ENCODE data around the gene NPDC1.
"Not testable (repeated sequence)": the region's sequence is repeated elsewhere in the genome, so short reads cannot be mapped to it uniquely, and the experiment has no call there.

The NPDC1 gene

GRCh38 chr9:137041124-137041523 is 4.9 kb downstream of the NPDC1 start:
- no peak for DNase-seq (ENCODE audit: low read depth in 1 of 2, low spot score in 1 of 2)

GRCh38 chr9:137040568-137040967 is 5.4 kb downstream of the NPDC1 start:
- DNase-seq (ENCODE audit: low read depth in 1 of 2, low spot score in 1 of 2) = no peak

DNA sequence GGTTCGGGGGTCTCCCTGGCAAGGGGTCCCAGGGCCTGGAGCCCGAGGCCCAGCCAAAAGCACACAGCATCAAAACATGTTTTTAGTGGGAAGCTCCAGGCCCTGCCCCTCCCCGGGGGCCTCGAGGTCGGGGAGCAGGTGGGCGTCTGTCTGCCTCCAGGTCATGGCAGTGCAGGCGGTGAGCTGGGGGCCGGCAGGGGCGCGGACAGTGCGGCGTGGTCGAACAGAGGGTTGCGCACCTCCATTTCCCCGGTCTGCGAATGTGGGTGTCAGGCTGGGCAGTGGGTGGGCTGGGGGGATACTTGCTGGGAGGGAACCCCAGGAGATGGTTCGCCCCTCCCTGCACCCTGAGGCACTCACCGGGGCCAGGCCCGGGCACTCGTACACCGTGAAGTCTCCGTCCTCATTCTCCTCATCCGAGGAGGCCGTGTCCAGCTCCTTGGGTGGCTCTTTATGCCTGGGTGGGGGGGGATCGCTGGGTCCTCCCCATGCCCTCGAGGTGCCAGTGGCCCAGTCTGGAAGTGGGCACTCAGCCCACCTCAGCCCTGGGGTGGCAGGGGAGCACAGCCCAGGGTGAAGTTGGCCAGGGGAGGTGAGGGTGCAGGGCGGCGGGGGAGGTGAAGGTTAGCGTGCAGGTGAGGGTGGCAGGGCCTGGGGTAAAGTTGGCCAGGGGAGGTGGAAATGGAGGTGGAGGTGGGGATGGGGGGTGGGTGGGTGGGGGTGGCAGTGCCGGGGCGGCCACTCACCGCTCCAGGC is 6.2 kb downstream of the NPDC1 start:
- DNase-seq (ENCODE audit: low read depth in 1 of 2, low spot score in 1 of 2) = no peak

- DNase-seq (ENCODE audit: low read depth in 1 of 2, low spot score in 1 of 2) = no peak
Observed at GRCh38 chr9:137038916-137039315, 7.1 kb downstream of the NPDC1 start.

DNA sequence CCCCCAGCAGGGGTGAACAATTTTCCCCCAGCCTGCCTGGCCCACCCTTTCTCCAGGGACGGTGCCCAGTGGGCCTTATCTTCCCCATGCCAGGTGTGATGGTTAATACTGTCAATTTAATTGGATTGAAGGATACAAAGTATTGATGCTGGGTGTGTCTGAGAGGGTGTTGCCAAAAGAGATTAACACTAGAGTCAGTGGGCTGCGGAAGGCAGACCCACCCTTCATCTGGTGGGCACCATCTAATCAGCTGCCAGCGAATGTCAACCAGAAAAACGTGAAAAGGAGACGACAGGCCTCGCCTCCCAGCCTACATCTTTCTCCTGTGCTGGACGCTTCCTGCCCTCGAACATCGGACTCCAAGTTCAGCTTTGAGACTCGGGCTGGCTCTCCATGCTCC is 8.5 kb downstream of the NPDC1 start:
- no peak for DNase-seq (ENCODE audit: low read depth in 1 of 2, low spot score in 1 of 2)

- no peak for DNase-seq (ENCODE audit: low read depth in 1 of 2, low spot score in 1 of 2)
Observed at GRCh38 chr9:137037035-137037434, 8.9 kb downstream of the NPDC1 start.

- no peak for DNase-seq (ENCODE audit: low read depth in 1 of 2, low spot score in 1 of 2)
Observed at GRCh38 chr9:137035937-137036336, 10.0 kb downstream of the NPDC1 start.

- DNase-seq (ENCODE audit: low read depth in 1 of 2, low spot score in 1 of 2) = no peak
Observed at GRCh38 chr9:137035507-137035834, 10.5 kb downstream of the NPDC1 start.

DNA sequence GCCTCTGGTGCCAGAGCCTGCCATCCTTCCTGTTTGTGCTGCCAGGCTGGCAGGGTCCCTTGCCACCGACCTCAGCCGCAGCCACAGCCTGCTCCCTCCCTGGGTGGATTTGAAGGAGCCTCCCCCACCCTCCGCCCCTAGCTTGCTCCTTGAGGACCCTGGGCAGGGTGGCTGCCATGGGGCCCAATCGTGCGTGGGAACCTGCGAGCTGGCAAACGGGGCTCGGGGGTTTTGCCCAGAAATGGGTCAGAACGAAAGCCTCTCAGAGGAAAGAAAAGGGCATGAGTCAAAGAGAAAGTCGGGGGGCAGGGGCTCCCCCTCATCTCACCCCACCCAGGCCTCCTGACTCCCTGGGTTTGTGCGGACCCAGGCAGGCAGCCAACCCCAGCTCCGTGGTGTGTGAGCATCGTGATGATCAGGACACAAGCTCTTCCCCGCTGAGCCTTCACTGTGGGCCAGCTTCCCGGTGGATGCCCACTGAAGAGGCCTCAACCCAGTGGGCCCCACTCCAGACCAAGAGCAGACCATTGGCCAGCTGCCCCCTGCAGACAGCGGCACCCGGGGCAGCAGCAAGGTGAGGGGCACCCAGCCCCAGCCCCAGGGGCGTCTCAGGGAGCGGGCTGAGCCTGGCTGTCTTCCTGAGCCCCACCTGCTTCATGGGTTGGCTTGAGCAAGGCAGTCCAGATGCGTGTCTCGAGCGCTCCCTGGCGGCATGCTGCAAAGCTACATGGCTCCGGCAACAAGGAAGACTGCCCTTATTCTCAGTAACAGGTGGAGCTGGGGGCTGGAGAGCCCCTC is 11.1 kb downstream of the NPDC1 start:
- DNase-seq (ENCODE audit: low read depth in 1 of 2, low spot score in 1 of 2) = peak; percentile 77 to 83

- DNase-seq (ENCODE audit: low read depth in 1 of 2, low spot score in 1 of 2) = no peak
Observed at GRCh38 chr9:137034039-137034708, 11.8 kb downstream of the NPDC1 start.

DNA sequence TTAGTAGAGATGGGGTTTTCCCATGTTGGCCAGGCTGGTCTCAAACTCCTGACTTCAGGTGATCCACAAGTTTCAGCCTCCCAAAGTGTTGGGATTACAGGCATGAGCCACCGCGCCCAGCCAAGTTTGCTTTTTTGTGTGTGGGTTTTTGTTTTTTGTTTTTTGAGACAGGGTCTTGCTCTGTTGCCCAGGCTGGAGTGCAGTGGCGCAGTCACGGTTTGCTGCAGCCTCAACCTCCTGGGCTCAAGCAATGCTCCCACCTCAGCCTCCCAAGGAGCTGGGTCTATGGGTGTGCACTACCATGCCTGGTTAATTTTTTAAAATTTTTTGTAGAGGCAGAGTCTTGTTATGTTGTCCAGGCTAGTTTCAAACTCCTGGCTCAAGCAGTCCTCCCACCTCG is 12.5 kb downstream of the NPDC1 start:
- DNase-seq (ENCODE audit: low read depth in 1 of 2, low spot score in 1 of 2) = not testable (repeated sequence)

DNA sequence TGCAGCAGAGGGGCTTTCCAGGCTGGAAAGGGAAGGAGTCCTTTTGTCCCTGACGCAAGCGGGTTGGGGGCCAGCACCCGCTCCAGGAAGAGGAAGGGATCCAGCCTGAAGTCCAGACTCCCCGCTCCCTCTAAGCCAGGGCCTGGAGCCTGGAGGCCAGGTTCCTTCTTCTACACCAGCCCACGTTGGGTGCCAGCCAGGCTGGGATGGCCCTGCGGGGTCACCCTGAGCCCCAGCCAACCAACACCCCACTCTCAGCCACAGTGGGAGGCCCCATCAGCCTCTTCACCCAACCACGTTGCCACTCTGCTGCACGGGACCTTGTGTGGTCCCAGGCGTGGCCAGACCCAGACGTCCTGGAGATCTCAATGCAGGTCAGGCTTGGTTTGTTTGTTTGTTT is 13.1 kb downstream of the NPDC1 start:
- no peak for DNase-seq (ENCODE audit: low read depth in 1 of 2, low spot score in 1 of 2)

DNA sequence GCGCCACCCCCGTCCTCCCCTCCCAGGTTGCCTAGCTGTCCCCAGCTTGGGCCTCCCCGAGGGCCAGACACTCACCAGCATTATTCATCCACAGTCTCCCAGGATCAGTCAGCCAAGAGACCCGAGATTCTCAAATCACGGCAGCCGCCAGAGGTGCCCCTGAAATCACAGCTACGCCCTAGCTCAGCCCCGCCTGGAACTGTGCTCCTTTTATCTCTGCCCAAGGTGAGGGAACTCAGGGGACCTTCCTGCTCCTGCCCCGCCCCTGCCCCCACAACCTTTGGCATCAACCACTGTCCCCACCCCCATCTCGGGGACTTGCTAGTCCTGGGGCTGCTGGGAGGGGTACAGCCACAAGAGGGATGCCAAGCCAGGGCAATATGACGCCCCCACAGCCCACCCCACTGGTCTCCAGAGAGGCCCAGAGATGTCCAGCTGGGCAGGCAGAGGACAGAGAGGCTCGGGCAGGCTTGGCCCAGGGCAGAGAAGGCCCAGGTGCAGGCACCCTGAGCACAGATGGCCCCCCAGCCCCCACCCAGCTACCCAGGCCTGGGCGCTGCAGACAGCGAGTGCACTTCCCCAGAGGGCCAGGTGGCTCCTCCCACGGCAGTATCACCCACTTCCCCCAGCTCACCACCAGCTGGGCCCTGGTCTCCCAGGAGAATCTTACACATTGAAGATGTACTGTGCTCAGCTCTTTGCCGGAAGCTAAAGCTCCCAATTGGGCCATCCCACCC is 13.9 kb downstream of the NPDC1 start, which contains the start of gene FUT7:
TSS of gene FUT7 (minus strand) at position 185 of the 737 bp plus-strand sequence. CDS start at position 88, 97 bp downstream.
- DNase-seq (ENCODE audit: low read depth in 1 of 2, low spot score in 1 of 2) = no peak

- no peak for DNase-seq (ENCODE audit: low read depth in 1 of 2, low spot score in 1 of 2)
Observed at GRCh38 chr9:137030538-137031527, 15.1 kb downstream of the NPDC1 start.

DNA sequence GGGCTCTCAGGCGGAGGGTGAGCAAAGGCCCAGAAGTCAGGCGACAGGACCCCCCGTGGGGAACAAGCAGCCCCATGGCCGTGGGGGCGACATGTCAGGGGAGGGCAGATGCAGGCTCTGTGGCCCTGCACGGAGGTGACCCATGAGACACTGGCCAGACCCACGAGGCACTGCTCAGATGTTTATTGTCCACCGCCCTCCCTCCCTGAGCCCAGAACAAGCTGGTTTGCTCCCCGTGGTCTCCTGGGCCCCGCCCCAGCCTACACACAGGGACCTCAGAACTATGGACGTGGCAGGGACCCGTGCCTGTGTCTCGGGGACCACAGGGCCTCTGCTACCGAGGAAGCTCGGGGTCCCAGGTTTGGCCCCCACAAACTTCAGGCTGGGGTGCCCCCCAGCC is 16.0 kb downstream of the NPDC1 start:
- no peak for DNase-seq (ENCODE audit: low read depth in 1 of 2, low spot score in 1 of 2)

DNA sequence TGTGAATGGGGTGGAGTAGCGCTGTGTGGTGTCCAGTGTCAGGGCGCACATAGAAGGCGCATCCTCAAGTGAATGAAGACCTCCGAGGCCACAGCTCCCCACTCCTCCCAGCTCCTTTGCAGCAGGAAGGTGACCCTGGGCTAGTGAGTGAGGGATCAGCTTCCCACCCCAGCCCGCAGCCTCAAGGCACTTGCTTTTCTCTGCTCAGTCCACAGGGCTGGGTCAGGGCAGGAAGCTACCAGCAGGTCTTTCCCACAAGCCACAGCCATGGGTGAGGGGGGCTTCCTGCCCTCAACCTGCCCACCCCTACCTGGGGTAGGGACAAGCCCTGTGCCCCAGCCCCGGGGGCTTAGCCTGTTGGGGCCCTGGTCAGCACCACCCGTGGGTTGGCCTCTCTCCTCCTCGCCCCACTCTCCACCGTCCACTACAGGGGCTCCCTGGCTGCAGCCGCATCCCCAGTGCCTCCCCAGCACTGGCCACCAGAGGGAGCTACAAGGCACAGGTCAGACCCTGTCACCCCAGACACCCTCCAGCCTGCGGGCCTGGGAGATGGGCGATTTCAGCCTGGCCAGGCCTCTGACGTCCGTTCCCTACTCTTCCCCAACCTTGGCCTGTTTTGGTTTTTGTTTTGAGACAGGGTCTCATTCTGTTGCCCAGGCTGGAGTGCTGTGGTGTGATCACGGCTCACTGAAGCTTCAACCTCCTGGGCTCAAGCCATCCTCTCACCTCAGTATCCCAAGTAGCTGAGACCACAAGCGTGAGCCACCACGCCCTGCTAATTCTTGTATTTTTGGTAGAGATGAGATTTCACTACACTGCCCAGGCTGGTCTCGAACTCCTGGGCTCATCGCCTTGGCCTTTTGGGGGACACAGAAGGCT is 16.7 kb downstream of the NPDC1 start:
- peak; percentile 47 to 61 for DNase-seq (ENCODE audit: low read depth in 1 of 2, low spot score in 1 of 2)

DNA sequence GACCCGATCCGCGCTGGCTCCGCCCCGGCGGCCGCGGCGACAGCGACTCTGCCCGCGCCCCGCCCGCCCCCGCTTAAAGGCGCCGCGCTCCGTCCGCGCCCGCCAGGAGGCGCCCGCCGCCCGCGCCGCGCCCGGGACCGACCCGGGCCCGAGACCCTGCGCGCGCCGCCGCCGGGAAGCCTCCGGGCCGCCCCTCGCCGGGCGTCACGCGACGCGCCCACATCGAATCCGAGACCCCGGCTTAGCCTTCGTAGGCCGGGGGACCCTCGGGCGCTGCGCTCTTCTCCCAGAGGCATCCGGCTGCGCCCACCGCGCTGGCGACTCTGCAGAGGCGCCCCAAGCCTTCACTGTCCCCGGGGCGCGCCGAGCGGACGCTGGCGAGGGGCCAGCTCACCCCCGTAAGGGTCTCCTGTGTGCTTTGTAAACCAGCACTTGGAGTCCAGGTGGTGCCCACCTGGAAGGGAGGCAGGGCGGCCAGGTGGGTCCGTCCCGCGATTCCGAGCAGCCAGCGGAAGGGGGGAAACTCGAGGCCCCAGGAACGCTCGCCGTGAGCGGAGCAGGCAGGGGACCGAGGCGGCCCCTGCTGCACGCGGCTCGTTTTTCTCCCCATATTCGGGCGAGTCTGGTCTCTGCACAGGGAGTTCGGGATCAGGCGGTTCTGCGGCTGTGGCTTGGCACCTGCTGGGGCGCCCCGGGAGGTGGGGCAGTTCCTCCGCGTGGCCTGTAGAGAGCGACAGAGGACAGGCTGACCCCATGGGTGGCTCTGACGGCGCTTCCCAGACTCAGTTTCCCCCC is 17.5 kb downstream of the NPDC1 start:
- peak in 1 of 2 donors; percentile 36 for DNase-seq (ENCODE audit: low read depth in 1 of 2, low spot score in 1 of 2)
